Ishikawa (cell line): ENCODE results near the gene VRTN.

ENCODE experiments used
- CEBPB ChIP-seq: IDR thresholded peaks from 2 replicates; pipeline ENCODE4 v1.6.1; 2012
- CREB1 ChIP-seq: IDR thresholded peaks from 2 replicates; pipeline ENCODE4 v1.6.1; 2012; ENCODE audit warnings: low read depth
- EP300 ChIP-seq: IDR thresholded peaks from 2 replicates; pipeline ENCODE4 v1.6.1; 2012; ENCODE audit warnings: borderline replicate concordance
- RAD21 ChIP-seq: IDR thresholded peaks from 2 replicates; pipeline ENCODE4 v1.6.1; 2012; ENCODE audit warnings: low read depth
- REST ChIP-seq: IDR thresholded peaks from 2 replicates; pipeline ENCODE4 v1.6.1; 2012; ENCODE audit warnings: low read depth, mild to moderate bottlenecking
- TEAD4 ChIP-seq: IDR thresholded peaks from 2 replicates; pipeline ENCODE4 v1.6.1; 2012
- TF ChIP-seq, protein P1 (sequence below): IDR thresholded peaks from 2 replicates; pipeline ENCODE4 v1.6.1; 2012

DNA sequence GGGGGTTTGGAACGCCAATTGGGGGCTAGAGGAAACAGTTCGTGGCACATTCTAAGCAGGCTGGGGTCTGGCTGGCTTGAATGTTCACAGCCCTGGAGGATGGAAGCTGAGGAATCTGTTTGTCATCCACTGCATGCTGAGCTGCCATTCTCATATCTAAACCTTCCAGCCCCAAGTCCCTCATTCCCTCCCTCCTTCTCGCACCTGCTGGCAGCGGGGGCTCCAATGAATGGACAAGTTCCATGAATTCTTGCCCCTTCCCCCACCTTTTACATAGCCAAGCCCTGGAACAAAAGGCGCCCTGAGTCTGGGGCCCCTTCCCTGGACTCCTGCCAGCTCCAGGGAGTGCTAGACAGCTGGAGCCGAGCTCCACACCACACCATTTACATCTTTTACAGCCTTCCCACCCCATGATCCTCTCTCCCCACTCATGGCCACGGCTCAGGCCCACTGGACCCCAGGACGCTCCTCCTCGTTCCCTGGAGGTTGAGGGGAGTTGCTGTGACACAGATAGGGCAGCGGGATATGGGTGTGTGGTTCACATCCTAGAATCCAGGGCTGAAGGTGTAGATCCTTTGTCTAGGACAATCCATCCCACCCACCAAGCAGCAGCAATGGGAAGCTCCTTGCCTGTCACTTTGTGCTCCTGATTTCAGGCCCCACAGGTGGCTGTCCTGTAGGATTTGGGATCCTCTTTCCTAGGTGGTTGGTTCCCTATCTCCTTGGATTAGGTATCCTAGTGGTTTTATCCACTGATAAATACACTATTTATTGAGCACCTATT is 21.7 kb upstream of the VRTN start:
- TF ChIP-seq REST (no peak), CEBPB (no peak), TEAD4 (no peak), CREB1 (no peak), EP300 (no peak), RAD21 (no peak)
- TF ChIP-seq, protein P1, sequence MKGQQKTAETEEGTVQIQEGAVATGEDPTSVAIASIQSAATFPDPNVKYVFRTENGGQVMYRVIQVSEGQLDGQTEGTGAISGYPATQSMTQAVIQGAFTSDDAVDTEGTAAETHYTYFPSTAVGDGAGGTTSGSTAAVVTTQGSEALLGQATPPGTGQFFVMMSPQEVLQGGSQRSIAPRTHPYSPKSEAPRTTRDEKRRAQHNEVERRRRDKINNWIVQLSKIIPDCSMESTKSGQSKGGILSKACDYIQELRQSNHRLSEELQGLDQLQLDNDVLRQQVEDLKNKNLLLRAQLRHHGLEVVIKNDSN = no peak
